Dermis blood vessel endothelial cell (primary cell): Measurements from ENCODE around the gene HIRIP3. TPM values are rescaled to one million over a fixed set of nuclear protein-coding genes. Genes with fewer than 3 reads are reported as not detected.
"Not testable (repeated sequence)": the region's sequence is repeated elsewhere in the genome, so short reads cannot be mapped to it uniquely, and the experiment has no call there.

ENCODE experiments used
- DNase-seq: peaks from one replicate; pipeline ENCODE4 v3.0.0; 2010
- total RNA-seq: library from RNA; depleted of rRNA; stranded (reverse); fragments of >200 nt; gene quantifications from 2 replicates; pipeline ENCODE4 v1.2.3, GENCODE V29; 2014

The HIRIP3 gene, protein sequence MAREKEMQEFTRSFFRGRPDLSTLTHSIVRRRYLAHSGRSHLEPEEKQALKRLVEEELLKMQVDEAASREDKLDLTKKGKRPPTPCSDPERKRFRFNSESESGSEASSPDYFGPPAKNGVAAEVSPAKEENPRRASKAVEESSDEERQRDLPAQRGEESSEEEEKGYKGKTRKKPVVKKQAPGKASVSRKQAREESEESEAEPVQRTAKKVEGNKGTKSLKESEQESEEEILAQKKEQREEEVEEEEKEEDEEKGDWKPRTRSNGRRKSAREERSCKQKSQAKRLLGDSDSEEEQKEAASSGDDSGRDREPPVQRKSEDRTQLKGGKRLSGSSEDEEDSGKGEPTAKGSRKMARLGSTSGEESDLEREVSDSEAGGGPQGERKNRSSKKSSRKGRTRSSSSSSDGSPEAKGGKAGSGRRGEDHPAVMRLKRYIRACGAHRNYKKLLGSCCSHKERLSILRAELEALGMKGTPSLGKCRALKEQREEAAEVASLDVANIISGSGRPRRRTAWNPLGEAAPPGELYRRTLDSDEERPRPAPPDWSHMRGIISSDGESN
- 6.3 and 9.3 TPM in 2 replicates for total RNA-seq

DNA sequence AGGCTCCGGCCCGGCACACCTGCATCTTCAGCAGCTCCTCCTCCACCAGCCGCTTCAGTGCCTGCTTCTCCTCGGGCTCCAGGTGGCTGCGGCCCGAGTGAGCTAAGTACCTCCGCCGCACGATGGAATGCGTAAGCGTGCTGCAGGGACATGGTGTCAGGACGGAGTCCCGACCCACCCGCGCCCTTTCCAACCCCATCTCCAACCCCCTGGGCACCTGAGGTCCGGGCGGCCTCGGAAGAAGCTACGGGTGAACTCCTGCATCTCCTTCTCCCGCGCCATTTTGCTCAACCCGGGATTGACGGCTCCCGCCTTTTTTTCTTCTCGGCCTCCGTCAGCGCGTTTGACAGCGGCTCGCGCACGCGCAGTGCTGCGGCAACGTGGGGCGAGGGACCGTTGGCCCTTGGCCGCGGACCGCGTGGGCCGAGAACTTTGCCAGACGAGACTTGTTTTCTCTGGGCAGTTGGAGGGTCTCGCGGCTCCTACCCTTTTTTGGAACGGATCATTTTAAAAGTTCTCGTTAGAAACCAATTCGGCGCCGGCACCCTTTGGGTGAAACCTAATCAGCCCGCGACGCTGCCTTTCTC, at the start of gene HIRIP3:
HIRIP3 (minus strand) TSS at position 294 of the 587 bp plus-strand sequence; CDS start at position 282, 12 bp downstream.
- DNase-seq, result peak; percentile 83

DNA sequence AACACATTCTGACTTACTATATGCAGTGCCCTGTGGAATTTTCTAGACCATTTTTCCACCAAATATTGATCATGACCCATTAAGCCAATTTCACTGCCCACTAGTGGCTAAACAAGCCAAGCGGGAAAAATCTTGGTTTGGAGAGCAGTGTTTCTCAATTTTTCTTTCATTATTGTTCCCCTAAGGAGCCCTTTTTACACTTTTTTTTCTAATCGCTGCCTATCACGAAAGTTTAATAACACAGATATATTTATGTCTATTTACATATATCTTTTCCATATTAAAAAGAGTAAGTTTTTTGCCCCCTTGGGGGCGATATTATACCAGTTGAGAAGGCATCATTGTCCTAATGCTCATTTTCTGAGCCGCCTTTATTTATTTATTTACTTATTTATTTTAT, 46.4 kb upstream of the HIRIP3 start:
- DNase-seq, result peak; percentile 68

DNA sequence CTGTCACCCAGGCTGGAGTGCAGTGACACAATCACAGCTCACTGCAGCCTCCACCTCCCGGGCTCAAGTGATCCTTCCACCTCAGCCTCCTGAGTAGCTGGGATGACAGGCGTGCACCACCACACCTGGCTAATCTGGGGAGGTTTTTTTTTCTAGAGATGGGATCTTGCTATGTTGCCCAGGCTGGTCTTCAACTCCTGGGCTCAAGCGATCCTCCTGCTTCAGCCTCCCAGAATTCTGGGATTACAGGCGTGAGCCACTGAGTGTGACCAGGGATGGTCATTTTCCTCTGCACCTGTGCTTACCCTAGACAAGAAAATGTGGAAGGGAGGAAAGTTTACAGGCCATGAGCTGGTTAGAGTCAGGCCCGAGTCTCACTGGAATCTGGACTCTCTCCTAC, 45.3 kb upstream of the HIRIP3 start:
- DNase-seq, result not testable (repeated sequence)

DNA sequence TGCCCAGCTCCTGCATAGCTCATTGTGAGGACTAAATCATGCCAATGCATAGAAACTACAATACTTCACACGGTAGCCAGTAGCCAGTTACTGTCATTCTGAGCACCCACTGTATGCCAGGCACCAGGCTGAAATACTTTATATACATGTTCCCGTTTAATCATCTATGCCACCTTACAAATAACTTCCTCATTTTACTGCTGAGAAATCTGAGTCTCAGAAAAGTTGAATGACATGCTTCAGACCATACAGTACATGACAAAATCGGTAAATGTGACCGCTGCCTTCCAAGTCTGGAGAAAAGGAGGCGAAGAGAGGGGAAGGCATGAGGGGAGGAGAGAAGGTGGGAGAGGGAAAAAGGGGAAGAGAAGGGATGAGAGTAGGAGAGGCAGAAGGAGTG, 44.8 kb upstream of the HIRIP3 start:
- no peak for DNase-seq

DNA sequence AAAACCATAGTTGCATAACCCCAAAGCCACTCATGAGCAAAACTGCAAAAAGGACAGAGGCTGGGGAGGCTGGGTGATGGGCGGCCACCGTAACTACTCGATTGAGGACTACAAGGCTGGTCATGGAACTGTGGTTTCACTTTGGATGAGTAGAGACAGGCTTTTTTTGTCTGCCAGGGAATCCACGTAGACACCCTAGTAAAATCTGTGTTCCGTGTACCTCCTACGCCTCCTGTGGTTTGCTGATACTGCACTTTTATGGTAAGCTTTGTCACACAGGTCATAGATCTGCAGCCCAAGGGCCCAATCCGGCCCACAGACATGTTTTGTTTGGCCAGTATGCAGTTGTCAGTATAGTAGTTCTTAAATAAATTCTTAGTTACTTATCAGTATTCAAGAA, 37.9 kb upstream of the HIRIP3 start:
- no peak for DNase-seq

DNA sequence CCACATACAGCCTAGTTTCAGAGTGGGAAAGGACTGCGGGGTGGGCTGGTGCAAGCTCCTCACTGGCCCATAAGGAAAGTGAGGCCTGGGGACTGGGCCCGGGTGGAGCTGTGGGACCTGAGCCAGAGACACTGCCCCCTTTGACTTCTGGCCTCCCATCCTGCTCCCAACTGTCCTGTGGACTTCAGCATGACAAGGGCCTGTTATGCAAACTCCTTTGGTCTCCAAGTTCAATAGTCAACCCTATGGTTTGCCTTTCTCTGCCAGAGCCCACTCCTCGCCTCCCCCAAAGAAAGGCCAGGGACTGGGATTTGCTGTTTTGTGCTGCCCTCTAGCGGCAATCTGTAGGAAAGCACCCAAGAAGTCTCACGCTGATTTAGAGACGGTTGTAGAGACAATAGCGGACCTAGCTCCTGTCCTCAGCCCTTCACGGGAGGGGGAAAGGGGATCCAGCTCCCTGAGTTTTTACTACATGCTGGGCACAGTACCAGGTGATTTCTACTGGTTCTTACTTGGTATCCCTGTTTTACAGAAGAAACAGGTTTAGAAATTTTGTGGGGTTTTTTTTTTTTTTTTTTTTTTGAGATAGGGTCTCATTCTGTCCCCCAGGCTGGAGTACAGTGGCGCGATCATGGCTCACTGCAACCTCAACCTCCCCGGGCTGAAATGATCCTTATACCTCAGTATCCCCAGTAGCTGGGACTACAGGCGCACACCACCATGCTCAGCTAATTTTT, 36.8 kb upstream of the HIRIP3 start:
- peak; percentile 81 for DNase-seq

DNA sequence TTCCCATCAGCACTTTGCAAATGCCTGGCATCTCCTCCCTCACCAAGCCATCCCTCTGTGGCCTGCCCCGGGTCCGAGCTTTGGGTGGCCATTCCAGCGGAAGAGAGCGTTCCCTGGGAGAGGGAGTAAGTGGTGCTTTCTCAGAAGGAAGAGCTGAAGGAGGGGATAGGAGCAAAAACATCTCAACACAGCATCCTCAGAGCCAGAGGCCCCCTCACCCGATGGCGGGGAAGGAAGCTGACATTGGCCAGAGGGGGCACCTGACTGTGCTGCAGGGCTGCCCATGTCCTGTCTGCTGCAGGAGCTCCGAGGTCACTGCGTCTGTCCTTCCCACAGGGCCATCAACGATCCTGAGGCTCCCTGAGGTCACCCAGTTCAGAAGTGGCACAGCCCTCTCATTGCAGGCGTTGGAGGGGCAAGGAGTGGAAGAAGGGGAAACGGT, 36.1 kb upstream of the HIRIP3 start:
- DNase-seq, result no peak

DNA sequence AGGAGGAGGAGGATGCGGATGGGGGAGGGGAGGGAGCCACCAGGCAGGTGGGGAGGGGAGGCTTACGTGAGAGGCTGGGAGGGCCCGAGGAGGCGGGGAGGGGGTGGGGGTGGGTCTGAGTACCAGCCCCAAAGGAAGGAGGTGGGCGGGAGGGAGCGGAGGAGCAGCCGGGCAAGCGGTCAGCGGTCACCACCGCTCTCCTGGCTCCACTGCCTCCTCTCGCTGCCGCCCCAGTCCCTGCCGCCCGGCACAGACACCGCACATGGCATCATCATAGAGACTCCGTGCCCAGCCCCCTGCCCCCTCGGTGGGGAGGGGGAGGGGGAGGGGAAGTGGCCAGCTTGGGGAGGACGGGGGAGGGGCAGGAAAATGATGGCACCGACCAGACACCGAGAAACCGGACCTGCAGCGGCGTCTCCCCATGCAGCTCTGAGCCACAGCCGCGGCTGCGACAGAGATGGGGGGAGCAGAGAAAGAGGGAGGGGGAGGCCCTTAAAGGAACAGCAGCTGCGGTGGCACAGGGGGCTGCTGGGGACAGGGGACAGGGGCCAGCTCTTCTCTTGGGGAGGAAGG, 35.5 kb upstream of the HIRIP3 start, which contains the start of gene TLCD3B:
TLCD3B (minus strand) TSS at position 431 of the 573 bp plus-strand sequence. CDS start 744 bp downstream, outside the sequence.
- no peak for DNase-seq

DNA sequence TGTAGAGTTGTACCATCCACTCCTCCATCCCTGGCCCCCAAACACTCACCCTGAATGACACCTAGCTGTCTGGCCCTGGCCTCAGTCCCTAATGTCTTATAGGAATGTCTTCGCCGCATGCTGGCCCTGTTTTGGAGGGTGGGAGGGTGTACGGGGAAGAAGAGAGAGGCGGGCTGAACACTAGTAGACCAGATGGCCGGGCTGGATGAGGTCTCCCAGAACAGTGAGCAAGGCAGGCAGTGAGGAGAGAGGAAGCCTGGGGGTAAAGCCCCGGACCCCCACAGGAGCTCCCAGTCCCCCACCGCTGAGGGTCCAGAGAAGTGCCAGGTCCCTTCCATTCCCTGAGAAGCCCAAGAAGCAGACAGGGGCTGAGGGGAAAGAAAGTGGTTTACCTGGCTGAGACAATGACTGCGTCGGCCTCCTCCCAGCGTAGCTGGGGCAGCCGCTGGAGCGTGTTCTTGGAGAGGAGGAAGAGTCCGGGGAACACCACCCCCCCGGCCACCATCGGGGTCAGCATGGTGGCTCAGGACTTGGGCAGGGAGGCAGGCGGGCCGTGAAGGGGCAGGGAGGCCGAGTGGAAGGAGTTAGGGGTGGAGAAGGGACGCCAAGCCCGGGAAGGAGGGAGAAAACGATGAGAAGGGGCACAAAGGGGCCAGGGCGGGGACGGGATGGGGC, 34.7 kb upstream of the HIRIP3 start:
- DNase-seq, result no peak

DNA sequence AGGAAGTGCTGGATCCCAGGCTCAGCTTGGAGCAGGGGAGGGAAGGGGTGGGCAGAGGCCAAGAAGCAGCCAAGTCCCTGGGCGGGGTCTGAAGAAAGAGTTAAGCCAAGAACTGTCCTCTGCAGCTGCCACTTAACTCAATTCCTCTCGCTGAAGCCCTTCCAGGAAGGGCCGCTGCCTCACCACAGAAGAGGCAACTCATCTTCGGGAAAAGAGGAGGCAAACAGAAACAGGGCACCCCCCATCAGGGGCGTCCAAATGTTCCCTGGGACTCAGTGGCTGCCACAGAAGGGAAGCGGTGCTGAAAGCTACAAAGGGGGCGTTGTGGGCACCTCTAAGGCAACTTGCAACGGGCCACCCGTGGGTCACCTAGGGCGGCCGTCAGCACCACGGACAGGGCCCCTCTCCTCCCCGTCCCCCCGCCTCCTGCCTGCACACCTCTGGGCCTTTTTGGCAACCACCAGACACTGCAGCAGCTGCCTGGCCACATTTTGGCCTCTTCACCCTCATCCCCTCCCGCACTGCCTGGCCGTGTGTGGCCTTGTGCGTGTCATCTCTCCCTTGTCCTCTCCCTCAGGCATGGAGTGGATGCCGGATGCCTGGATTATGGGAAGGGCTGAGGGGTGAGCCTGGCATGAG, 33.1 kb upstream of the HIRIP3 start:
- DNase-seq, result peak; percentile 24

DNA sequence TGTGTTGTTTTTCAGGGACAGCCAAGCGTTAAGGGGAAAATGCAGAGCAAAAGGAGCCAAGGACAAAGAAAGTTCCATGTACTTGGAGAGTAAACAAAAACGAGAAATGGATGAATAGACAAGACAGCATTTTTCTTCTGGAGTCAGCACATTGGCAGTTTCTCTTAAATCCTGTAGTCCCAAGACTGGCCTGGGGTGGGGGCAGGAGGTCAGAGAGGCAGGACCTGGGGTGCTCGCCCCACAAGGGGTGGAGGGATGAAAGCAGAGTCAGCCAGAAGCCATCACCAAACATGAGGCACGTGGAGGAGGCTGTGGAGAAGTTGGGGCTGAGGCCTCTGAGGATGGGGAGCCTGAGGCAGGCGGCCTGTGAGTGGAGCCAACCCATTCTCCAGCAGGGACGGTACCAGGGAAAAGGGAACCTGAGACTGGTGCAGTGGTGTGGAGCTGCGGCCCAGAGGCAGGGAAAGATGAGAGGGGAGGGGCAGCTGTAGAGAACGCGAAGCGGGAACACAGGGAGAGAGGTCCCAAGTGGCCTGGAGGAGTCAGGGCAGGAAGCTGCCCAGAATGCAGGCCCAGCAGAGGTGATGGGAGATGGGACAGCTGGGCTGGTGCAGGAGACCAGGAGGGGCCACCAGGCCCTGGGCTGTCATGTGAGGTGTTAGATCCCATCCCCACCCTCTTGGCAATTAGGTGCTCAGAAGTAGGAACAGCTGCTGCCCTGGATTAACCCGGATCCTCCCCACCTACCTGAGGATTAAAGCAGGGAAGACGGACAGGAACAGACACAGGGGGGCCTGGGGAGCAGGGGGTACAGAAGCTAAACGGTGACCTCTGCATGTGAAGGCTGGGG, 32.4 kb upstream of the HIRIP3 start:
- DNase-seq, result no peak

DNA sequence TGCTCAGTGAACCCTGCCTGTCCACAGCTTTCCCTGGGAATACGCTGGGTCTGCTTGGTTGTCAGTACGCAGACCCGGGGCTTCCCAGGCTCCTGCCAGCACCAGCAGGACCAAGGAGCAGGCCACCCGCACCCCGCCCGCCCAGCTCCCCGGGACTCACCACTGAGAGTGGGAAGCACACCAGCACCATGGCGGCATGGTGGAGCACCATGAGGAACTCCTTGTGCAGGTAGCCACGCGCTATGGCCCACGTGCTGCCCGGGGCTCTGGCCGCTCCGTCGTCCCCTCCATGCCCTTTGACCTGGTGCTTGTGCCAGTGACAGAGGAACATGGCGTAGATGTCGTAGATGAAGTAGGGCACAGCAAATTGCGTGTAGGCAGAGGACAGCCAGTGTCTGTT, 31.0 kb upstream of the HIRIP3 start:
- DNase-seq, result no peak

DNA sequence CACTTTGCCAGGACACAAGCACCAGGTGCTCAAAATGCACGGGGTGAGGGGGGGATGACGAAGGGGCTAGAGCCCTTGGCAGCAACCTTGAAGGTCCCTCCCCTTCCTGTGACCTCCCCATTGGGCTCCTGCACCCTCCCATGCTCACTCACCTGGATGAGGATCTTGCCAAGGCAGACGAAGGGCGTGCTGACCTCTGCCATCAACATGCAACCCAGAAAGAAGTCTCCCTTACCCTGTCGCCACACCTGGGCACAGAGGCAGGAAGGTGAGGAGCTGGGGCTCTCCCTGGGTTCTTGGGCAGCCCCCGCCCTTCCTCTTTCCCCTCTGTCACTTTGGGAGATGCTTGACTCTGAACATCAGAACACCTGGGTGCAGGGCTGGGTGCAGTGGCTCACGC, 30.2 kb upstream of the HIRIP3 start:
- DNase-seq, result no peak

DNA sequence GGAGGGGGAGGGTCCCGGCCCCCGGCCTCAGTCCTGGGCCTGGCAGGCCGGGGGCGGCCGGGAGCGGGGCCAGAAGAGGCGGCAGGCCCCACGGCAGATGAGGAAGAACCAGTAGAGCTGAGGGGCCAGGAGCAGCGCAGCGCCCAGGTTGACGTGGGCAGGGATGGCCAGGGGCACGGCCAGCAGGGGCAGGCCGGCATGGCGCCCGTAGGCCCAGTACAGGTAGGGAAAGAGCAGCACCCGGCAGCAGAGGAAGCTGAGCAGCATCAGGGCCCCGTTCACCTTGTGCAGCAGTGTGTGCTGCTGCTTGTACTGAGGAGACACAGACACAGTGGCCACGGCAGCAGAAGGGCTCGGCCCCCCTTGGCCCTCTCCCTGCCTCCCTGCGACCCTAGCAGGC, 29.7 kb upstream of the HIRIP3 start:
- DNase-seq, result no peak

DNA sequence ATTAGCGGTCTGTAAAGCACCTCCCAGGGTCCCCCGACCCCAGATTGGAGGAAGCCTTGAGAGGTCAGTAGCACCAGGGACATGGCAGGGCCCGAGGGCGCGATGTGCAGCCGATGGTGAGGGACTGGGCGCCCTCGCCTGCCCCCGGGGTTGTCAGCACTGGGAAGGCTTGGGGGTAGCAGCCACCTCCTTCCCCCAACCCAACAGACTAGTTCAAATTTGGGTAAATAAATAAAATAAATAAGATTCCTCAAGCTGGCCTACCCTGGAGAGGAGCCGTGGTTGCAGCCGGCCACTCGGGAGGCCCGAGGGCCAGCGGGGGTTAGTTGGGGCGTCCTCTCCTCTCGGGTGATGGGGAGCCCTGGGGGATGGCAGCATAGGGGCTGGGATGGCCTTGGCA, 29.0 kb upstream of the HIRIP3 start:
- no peak for DNase-seq

DNA sequence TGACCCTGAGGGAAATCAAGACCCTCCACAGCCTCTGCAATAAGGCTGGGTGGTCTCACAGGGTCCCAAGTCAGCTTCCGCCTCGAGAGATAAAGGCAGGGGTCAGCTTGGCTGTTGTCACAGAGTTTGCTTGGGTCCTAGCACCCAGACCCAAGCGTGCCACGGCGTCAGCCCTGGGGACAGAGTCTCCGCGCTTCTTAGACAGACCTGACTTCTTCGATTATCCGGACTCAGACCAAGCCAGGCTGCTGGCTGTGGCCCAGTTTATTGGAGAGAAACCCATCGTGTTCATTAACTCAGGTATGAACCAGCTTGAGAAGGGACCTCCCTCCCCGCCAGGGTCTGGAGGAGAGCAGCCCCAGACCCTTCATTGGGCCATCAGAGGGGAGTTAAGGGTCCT, 28.2 kb upstream of the HIRIP3 start:
- DNase-seq, result no peak

DNA sequence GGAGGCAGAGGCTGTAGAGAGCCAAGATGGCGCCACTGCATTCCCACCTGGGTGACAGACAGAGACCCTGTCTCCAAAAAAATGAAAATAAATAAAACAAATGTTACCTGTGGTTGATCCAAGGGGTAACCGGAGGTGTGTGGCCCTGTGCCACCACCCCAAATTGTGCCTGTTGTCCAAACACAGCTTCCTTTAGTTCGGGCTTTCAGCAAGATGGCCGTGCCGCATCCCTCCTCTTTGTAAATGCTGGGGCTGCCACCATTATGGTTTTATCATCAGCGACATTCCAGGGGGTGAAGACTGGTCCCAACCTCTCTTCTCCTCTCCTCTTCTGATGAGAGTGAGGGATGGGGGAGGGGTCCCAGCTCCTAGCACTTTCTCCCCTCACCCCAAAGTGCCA, 27.5 kb upstream of the HIRIP3 start, which contains the start of gene C16orf92:
C16orf92 (plus strand) TSS at position 312 of the 400 bp plus-strand sequence. CDS start 143 bp downstream, outside the sequence.
- DNase-seq, result no peak

DNA sequence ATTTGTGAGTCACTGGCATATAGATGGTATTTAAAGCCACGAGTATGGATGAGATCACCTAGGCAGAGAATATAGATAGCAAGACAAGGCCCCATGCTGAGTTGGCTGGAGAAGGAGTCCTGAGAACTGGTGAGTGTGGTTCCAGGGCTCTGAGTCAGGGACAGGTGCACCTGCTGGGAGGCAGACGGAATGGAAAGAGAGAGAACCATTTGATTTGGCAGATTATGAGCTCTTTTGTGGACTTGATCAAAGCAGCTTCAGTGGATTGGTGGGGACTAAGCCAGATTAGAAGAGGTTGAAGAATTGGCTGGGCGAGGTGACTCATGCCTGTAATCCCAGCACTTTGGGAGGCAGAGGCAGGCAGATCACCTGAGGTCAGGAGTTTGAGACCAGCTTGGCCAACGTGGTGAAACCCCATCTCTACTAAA, 23.3 kb upstream of the HIRIP3 start:
- no peak for DNase-seq

DNA sequence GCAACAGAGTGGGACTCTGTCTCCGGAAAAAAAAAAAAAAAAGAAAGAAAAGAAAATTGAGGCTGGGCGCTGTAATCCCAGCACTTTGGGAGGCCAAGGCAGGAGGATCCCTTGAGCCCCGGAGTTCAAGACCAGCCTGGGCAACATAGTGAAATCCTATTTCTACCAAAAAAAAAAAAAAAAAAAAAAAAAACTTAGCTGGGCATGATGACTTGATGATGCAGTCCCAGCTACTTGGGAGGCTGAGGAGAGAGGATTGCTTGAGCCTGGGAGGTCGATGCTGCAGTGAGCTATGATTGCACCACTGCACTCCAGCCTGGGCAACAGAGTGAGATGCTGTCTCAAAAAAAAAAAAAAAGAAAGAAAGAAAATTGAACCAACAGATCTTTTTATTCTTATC, 22.5 kb upstream of the HIRIP3 start:
- not testable (repeated sequence) for DNase-seq

DNA sequence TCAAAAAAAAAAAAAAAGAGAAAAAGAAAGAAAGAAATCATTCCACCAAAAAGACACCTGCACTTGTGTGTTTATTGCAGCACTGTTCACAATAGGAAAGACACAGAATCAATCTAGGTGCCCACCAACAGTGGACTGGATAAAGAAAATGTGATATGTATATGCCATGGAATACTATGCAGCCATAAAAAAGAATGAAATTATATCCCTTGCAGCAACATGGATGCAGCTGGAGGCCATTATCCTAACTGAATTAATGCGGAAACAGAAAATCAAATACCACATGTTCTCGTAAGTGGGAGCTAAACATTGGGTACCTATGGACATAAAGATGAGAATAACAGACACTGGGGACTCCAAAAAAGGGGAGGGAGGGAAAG, 21.9 kb upstream of the HIRIP3 start:
- DNase-seq, result no peak
